ENCODE data around the gene RIN1. TPM values are rescaled to one million over a fixed set of nuclear protein-coding genes. Genes with fewer than 3 reads are reported as not detected.
"Not testable (repeated sequence)": the region's sequence is repeated elsewhere in the genome, so short reads cannot be mapped to it uniquely, and the experiment has no call there.

Gene RIN1
- total RNA-seq, 1 donor from 2014 or later, result 7.1 TPM

DNA sequence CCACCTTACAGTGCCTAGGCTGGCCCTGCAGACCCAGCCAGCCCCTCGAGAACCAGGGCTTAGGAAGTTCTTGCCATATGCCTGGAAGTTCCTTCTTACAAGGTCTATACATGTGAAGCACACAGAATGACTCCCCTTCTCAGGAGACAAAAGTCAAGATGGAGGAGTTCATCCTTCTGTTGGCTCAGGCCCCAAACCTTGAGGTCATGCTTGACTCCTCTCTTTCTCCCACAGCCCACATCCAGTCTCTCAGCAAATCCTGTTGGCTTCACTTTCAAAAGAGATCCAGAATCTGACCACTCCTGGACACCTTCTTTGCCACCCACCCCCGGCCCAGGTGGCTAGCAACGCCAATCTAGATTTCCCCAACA lies 17.6 kb downstream of the RIN1 start:
- DNase-seq, result no peak

DNA sequence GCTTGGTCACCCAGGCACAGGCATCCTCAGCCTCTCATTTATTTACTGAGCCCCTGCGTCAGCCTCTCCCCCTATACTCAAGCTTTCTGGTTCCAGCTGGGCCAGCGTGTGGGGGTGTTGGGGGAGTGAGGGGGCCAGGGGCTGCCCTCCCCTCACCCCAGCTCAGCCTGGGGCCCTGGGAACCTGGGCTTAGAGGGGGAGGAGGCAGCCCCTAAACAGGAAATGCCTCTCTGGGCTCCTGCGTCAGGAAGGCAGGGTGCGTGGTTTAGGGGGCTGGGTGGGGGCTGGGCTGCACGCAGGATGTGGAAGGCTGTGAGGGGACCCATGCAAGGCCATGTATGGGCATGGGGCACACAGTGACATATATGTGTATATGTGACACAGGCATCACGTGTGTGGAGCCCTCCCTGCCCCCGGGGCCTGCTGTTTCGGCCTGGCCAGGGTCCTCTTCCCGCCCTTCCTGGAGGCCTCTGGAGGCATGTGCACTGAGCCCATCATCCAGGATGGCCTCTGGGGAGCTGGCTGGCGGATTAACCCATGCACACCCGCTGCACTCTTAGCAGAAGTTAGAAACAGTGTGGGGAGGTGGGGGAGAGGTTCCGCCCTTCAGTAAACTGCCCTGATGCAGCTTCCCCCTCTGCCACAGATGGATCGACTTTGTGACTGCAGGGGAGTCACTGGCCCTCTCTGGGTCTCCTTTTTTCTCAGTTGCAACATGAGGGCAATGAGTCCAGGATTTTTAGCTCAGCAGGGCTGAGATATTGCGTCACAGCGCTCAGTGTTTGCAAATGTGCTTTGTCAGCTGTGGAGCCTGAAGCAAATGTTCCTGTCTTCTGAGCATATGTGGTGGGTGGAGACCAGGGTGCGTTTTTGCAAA lies 18.3 kb downstream of the RIN1 start:
- DNase-seq, result peak; percentile 63

DNA sequence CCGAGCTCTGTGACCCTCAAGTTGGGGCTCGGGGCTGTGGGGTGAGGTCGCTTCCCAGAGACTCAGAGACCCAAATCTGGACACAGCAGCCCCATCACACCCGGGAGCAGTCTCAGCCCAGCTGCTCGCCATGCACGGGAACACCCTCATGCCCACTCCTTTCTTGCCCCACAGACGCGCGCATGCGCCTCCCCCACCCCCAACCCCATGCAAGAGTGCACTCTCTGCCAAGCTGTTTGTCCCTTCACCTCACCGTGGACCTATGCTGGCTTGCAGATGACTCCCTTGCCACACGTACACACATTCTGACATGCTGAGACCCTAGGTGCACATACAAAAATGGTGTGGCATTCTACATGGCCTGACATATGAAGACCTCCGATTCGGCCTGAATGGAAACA lies 18.9 kb downstream of the RIN1 start:
- DNase-seq, result peak; percentile 67

DNA sequence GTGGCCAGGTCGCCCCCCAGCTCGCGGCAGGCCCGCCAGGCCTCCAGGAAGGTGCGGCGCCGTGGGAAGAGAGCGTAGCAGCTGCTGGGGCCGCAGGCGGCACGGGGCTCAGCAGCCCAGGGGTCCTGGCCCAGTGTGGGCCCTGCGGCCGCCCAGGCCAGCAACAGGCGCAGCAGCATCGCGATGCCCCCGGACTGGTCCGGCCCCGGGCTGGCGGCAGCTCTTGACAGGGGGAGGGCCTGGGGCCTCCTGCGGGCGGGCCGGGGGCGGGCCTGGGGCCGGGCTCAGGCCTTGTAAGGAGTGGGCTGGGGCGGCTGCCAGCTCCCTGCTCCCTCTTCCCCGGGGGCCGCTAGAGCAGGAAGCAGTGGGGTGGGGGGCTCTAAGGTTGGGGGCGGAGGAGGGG lies 19.4 kb downstream of the RIN1 start, which contains the start of gene CD248:
TSS of gene CD248 (minus strand) at position 196 of the 403 bp plus-strand sequence. CDS start at position 179, 17 bp downstream.
- DNase-seq, result peak; percentile 88

DNA sequence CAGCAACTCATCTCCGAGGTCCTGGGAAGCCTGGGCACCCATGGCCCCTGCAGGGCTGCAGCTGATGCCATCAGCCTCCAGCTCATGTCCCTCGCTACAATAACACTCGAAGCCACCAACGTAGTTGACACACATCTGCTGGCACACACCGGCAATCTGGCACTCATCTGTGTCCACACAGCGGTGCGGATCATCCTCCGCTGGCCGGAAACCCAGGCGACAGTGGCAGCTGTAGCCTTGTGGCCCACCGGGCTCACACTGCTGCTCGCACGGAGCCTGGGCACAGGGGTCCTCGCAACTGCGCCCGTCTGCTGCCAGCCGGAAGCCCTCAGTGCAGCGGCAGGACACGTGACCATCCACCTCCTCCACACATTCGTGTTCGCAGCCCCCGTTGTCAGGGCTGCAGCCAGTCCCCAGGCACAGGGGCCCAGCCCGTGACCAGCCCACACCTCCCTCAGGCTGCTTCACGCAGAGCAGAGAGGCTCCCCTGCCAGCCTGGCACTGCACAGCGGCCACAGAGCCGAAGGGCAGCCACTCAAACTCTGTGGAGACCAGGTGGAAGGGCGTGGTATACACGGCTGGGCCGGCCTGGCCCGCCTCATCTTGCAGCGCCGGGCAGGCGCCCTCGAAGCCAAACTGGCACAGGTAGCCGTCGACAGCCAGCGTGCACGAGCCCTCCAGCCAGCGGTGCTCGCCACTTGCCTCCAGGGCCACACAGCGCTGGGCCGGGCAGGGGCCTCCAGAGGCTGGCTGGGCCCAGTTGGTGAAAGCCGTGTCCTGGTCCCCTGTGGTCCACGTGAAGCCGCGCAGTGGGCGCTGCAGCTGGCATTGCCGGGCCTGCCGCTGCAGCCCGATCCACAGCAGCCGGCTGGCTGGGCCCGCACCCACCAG lies 20.1 kb downstream of the RIN1 start:
- no peak for DNase-seq

DNA sequence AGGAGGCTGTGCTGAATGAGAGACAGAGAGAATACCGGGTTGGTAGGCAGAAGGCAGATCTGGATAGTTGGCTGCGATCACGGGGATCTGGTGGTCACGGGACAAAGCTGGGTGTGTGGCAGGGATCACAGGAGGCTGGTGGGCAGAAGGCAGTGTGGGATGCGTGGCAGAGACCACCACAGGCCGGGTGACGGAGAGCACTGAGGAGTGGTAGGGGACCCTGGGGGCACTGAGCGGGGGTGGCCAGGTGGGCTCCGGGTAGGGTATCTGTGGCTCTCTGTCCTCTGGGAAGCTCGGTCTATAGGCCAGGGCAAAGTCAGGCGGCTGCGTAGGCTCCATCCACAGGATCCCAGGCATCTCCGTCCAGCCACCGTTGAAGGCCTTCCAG lies 20.7 kb downstream of the RIN1 start:
- no peak for DNase-seq

DNA sequence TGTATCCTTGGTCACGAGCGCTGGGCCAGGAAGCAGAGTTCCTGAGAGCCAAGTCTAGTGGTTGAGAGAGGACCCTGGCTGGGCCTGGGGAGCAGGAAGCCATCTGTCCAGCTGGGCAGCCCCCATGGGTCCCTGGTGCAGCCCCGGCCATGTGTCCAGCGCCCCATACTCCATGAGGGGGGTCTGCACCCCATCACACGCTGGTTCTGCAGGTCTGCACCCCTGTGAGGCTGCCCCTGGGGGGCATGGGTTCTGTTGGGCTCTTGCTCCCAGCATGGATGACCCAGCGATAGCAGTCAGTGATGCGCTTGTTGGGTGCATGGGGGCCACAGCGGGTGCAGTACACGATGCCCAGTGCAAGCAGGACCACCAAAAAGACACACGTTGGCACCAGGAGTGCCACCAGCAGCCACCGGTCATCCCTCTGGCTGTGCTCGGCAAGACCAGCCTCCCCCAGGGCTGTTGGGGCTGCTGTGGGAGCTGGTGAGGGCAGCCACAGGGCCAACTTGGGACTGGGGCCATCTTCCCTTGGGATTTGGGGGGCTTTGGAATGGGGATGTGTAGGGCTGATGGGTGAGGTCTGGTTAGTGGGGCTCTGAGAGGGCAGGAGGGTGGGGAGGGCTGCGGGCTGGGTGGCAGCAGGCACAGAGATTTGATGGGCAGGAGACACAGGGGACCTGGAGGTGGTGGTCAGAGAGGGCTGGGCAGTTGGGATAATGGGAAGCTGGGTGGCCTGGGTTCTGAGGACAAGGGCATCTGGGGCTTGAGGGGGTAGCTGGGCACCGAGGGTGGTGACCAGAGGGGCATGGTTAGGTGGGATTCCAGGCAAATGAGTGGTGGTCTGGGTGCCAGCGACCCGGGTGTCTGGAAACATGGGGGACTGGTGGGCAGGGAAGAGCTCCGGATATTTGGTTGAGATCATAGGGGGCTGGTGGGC lies 21.4 kb downstream of the RIN1 start:
- no peak for DNase-seq

DNA sequence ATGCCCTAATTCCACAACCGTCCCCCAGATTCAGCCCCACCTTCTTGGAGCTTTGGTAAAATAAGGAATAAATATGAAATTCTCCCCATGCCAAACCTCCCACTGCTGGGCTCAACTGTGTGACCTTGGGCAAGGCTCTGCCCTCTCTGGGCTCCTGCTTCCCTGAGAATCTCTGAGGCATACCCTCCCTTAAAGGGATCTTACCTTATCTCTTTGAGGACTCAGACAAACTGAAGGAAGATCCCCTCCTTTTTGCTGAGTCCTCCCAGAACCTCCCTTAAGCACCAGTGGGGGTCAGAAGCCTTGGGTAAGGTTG lies 22.1 kb downstream of the RIN1 start:
- DNase-seq, result no peak

DNA sequence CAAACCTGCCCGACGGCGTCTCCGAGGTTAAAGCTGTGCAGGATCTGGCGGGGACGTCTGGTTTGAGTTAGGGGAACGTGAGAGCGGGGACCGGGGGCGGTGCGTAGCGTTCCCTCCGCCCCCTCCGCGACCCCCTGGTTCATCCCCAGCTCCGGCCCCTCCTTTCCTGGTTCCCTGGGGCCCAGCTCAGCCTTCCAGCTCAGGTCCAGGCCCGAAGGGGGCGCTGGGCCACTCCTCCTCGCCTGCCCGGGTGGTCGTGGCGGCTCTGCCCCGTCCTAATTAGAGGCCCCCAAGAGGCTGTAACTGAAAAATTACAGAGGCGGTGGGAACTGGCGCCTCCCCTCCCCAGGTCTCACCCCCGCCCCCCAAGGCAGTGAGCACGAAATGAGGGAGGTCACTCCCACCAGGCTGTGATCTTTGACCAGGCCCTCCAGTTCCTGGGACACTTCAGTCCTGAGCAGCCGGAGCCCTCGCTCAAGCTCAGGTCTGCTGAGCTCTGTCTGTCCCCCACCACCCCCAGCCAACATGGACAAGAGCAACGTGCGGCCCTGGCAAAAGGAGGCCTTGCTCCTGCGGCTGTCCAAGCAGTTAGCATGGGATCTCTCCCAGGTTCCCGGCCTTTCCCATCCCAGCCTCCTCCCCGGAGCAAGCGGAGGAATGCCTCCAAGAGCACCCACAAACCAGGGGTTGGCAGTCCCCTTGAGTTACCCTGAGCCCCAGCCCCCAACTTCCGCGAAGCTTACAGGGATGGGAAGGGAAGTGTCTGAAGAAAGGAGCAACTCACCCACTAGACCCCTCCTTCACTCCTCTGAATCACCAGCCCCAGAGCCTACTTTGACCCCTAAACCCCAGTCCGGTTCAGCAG lies 22.7 kb downstream of the RIN1 start:
- peak; percentile 86 for DNase-seq

DNA sequence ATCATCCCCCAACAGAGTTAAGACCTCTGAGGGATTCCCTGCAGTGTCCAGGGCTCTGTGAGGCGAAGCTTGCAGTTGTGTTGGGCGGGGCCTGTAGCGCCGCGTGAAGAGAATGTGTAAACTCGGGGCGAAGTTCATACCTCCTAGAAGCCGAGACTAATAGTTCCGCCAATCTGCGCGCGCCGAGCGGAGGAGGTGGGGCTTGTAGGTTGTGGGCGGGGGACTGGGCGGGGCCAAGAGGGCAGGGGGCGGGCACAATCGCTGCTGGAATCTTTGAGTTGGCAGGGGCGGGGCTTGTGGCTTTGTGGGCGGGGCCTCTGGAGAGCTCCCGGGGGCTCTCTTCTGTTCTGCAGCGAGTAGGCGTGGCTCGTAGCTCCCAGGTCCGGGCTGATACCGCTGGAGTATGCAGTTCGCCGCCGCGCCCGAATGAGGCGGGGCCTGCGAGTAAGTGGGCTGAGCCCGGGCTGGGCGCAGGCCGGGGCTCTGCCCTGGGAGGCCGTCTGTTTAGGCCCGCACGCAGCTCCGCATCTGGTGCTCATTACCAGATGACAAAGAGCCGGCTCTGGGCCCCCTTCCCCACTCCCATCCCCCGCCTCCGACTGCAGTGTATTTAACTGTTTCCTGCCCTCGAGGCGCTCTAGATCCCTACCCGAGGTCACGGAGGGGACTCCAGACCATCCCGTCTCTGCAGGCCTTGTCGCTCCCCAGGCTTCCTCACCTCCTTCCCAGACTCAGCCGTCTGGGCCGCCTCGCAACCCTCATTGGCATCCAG lies 23.5 kb downstream of the RIN1 start:
- DNase-seq, result peak; percentile 98

DNA sequence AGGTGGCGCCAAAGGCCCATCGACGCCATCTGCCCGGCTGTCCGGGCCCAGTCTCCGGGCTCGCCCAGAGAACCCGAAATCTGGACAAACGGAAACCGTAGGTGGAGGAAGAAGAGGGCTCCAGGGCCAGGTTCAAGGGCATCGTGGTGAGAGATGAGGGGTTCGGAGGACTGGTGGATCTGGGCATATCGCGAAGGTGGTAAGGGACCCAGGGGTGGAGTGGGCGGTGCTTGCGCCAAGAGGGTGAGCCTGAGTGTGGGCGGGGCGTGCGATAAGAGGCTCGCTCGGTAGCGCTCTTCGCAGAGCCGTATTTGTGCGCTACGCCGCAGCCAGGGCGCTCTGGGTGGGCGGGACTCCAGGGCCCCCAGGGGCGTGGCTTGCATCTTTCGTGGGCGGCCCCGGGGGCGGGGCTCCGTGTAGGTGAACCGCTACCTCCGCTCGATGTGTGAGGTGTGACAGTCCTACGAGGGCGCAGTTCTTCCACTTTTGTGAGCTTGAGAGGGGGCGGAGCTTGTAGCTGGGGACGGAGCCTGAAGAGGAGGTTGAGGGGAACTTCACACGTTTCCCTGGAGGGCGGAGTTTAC lies 24.2 kb downstream of the RIN1 start:
- DNase-seq, result peak; percentile 94

DNA sequence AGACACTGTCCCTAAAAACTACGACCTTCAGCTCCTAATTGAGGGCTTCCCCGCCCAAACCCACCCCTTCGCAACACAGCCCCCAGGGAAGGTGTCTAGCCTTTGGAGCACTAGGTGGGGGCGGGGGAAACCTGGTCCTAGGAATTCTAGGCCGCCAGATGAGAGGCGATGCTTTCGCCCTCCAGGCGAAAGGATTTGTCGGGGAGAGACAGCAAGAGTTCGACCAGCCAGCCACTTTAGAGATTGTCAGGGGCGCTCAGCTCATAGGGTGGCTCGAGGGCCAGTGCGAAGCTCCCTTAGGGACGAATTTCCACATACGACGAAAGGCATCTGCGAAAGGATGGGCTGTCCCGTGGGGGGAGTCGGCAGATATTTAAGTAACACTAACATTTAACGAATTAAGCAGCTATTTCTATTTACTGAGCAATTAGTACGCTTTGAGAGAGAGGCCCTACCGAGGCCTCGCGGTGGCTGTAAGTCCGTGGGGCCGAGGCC lies 24.7 kb downstream of the RIN1 start:
- no peak for DNase-seq

DNA sequence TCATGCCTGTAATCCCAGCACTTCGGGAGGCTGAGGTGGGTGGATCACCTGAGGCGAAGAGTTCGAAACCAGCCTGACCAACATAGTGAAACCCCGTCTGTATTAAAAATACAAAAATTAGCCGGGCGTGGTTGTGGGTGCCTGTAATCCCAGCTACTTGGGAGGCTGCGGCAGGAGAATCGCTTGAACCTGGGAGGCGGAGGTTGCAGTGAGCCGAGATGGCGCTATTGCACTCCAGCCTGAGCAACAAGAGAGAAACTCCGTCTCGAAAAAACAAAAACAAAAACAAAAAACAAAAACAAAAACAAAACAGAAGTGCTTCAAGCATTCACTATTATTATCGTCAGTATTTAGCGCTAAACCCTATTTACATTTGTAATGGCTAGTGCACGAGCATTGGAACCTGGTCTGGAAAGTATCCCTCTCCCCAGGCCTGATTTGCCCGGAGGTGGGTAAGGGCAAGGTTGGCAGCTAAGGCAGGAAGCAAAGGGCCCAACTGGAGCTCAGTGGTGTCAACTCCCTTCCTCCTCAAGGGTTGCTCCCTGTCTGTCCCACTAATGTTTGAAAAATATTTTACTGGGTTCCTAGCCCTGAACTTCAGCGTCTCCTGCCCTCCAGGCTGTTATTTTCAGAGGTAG lies 25.3 kb downstream of the RIN1 start:
- not testable (repeated sequence) for DNase-seq

DNA sequence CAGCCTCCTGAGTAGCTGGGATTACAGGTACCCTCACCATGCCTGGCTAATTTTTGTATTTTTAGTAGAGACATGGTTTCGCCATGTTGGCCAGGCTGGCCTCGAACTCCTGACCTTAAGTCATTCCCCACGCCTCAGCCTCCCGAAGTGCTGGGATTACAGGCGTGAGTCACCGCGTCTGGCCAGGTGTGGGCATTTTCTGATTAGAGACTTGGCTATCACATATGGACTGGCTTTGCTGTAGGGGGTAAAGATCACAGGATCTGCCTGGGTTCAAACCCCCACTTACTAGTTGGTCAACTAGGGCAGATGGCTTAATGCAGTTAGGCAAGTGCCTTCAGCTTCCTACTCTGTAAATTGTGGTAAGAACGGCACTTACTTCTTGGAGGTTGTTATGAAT lies 25.9 kb downstream of the RIN1 start:
- no peak for DNase-seq

DNA sequence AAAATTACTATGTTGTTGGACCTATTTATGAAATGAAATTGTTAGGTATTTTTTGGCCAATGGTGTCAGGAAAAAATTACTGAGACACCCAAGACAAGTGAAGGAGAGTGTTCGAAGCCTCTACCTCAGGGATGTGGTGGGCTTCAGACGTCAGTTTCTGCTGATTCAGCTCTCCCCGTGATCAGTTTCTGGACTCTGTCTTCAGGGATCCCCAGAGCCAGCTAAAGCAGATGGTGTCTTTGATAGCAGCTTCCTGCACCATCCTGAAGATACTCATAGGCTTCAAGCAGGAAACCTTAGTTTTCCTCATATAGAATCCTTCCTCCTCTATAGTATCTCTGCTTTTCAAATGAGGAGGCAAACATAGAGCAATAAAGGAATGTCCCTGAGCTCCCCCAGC lies 26.8 kb downstream of the RIN1 start:
- DNase-seq, result no peak

DNA sequence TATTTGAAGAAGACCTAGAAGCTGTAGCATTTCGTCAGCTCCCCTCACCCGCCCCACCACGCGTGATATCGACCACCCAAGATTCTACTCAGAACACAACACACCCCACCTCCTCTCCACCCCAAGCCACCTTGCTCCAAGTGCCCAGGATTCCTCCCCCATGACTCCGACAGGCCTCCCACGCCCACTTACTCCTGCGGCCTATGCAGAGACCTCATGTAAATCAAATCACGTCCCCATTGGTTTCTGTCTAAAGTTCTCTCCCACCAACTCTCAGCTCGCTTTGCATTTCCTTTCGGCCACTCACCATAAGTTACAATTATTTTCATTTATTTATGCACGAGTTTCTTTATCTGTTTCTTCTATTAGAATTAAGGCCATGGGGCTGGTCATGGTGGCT lies 33.6 kb downstream of the RIN1 start:
- DNase-seq, result no peak

DNA sequence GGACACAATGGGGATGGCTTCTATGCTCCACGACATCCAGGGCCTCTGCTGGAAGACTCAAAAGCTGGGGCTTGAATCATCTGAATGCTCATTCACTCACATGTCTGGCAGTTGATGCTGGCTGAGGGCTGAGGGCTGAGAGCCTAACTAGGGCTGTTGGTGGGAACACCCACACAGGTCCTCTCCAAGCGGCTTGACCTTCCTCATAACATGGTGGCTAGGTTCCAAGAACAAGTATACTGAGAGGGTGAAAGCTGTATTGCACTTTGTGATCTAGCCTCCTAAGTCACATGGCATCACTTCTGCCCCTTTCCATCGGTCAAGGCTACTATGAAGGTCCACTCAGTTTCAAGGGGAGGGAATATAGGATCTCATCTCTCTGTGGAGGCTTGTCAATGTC lies 37.0 kb downstream of the RIN1 start:
- no peak for DNase-seq

DNA sequence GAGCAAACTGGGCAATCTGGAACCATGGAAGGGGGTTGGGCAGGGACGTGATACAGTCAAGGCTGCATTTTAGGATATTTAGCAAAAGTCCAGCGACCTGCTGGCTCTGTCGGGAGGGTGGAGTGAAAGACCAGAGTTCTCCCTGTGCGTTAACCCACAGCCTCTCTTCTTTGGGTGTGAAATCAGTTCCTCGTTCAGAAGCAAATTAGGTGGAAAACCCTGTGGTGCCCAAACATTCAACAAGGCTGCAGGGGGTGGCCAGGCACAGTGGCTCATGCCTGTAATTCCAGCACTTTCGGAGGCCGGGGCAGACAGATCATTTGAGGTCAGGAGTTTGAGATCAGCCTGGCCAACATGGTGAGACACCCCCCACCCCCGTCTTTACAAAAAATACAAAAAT lies 38.6 kb downstream of the RIN1 start:
- no peak for DNase-seq
